Thyroid gland (tissue), 4 donors: ENCODE results near the gene GLIS2.

Experiments
- POLR2A ChIP-seq, 2 donors: fragments of 450-650 bp; IDR thresholded peaks; one replicate each; pipeline ENCODE4 v1.6.1; 2017; ENCODE audit warnings: antibody characterized with exemption in 2 of 2, mild to moderate bottlenecking in 2 of 2, moderate library complexity in 1 of 2
- TF ChIP-seq, protein P1 (sequence below), 6 experiments: fragments of 200-600 bp in 3 of 6; fragments of 450-650 bp in 3 of 6; sonication (generic) in 3 of 6; IDR thresholded peaks; one replicate each; pipeline ENCODE4 v1.5.1; 2016 to 2019; ENCODE audit warnings: antibody characterized with exemption in 6 of 6, mild to moderate bottlenecking in 2 of 6, inconsistent platforms in 1 of 6, moderate library complexity in 1 of 6

- TF ChIP-seq, protein P1, sequence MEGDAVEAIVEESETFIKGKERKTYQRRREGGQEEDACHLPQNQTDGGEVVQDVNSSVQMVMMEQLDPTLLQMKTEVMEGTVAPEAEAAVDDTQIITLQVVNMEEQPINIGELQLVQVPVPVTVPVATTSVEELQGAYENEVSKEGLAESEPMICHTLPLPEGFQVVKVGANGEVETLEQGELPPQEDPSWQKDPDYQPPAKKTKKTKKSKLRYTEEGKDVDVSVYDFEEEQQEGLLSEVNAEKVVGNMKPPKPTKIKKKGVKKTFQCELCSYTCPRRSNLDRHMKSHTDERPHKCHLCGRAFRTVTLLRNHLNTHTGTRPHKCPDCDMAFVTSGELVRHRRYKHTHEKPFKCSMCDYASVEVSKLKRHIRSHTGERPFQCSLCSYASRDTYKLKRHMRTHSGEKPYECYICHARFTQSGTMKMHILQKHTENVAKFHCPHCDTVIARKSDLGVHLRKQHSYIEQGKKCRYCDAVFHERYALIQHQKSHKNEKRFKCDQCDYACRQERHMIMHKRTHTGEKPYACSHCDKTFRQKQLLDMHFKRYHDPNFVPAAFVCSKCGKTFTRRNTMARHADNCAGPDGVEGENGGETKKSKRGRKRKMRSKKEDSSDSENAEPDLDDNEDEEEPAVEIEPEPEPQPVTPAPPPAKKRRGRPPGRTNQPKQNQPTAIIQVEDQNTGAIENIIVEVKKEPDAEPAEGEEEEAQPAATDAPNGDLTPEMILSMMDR (IDR thresholded peaks at IDR 0.05) = no peak
- no peak for TF ChIP-seq POLR2A (IDR thresholded peaks at IDR 0.05)
Measured at GRCh38 chr16:4365014-4365406, 49.1 kb downstream of the GLIS2 start.
